GM19452 (cell line): ENCODE results near the gene GRB7.
"Not testable (repeated sequence)": the region's sequence is repeated elsewhere in the genome, so short reads cannot be mapped to it uniquely, and the experiment has no call there.

Experiments
- ATAC-seq: cut with Tn5 transposase; IDR thresholded peaks from one replicate; pipeline ENCODE4 v1.9.1; 2021; ENCODE audit not compliant: unreplicated experiment

Gene GRB7

DNA sequence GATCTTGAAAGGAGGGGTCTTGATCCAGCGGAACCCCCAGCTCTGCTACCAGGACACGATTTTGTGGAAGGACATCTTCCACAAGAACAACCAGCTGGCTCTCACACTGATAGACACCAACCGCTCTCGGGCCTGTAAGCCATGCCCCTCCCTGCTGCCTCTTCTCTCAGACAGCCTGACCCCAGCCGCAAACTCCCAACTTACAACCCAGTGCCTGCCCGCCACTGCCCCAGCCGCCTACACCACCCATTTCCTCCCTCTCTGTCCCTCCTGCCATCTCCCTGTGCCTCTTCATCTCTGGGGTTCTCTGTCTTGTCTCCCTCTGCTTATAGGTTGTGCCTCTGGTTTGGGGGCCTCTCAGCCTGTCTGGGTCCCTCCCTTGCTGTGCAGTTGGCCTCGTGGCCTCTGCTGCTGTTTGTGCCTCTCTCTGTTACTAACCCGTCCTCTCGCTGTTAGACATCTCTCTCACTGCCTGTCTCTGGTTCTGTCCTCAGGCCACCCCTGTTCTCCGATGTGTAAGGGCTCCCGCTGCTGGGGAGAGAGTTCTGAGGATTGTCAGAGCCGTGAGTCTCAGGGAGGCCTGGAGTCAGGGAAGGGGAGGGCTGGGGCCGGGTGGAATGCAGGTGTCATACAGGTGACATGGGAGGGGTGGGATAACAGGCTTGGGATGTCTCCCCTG lies 28.3 kb upstream of the GRB7 start:
- no peak for ATAC-seq

DNA sequence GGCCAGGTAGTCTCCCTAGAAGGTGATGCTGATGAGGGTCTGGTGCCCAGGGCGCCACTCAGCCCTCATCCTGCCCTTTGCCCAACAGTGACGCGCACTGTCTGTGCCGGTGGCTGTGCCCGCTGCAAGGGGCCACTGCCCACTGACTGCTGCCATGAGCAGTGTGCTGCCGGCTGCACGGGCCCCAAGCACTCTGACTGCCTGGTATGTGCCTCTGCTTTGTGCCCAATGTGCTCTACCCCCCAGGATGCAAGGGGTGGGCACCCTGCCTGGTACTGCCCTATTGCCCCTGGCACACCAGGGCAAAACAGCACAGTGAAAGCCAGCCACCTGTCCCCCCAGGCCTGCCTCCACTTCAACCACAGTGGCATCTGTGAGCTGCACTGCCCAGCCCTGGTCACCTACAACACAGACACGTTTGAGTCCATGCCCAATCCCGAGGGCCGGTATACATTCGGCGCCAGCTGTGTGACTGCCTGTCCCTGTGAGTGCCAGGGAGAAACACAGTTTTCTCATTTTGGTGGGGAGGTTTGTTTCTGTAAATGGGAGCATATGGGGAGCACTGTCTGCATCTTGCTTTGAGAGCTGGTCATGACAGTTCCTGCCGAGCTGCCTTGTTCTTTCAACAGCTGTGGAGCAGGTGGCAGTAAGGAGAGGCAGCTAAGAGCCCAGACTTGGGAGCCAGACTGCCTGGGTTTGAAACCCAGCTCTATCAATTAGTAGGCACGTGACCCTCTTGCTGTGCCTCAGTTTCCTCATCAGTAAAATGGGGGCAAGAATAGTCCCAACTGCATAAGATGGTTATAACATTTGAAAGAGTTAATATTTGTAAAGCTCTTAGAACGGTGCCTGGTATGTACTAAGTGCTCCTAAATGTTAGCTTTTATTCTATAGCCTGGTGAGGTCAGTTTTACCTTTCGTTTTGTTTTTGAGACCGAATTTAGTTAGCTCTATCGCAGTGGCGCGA lies 27.5 kb upstream of the GRB7 start:
- ATAC-seq = no peak

- ATAC-seq = not testable (repeated sequence)
These were observed 26.7 kb upstream of the GRB7 start for GRCh38 chr17:39711071-39711470.

- no peak for ATAC-seq
These were observed 25.9 kb upstream of the GRB7 start for GRCh38 chr17:39711851-39712250.

DNA sequence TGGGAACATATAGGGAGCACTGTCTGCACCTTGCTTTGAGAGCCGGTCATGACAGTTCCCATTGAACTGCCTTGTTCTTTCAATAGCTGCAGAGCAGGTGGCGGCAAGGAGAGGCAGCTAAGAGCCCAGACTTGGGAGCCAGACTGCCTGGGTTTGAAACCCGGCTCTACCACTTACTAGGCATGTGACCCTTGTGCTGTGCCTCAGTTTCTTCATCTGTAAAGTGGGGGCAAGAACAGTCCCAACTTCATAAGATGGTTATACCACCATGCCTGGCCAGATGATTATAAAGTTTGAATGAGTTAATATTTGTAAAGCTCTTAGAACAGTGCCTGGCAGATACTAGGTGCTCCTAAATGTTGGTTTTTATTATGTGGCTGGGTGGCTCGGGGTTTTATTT lies 23.5 kb upstream of the GRB7 start:
- no peak for ATAC-seq

DNA sequence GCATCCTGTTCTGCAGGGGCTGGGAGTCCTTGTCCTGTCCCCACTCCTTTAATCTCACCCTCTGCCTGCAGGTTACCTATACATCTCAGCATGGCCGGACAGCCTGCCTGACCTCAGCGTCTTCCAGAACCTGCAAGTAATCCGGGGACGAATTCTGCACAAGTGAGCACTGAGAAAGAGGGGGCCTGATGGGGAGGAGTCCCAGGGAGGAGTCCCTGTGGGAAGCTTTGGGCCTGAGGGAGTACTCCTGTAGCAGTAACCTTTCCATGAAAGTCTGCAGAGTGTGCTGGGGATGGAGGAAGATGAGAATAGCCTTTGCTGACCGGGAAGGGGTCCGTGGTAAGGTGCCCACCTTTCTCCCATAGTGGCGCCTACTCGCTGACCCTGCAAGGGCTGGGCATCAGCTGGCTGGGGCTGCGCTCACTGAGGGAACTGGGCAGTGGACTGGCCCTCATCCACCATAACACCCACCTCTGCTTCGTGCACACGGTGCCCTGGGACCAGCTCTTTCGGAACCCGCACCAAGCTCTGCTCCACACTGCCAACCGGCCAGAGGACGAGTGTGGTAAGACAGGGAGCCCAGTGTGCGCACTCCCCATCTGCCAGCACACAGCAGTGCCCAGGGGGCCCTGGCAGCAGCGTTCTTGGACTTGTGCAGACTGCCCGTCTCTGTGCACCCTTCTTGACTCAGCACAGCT lies 22.2 kb upstream of the GRB7 start:
- ATAC-seq = no peak

- ATAC-seq = no peak
These were observed 21.5 kb upstream of the GRB7 start for GRCh38 chr17:39716073-39716818.

DNA sequence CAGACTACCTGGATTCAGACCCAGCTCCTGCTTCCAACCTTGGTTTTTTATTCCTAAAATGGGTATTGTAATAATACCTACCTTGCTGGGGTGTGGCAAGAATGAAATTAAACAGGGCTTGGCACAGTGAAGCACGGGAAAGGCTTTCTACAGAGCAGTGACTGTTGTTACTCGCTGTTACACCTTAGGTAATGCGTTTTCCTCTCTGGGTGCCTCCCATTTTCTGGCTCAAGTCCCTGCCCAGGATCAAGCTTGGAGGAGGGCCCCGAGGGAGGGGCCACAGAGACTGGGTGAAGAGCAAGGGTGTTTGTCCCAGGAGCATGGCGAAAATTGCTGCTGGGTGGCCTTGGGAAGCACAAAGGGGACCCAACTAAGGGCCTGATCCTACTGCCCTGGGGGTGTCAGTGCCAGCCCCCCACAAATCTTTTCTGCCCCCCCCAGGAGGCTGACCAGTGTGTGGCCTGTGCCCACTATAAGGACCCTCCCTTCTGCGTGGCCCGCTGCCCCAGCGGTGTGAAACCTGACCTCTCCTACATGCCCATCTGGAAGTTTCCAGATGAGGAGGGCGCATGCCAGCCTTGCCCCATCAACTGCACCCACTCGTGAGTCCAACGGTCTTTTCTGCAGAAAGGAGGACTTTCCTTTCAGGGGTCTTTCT lies 20.7 kb upstream of the GRB7 start:
- no peak for ATAC-seq

GRCh38 chr17:39717660-39718059 lies 20.1 kb upstream of the GRB7 start:
- ATAC-seq = no peak

- no peak for ATAC-seq
These were observed 18.0 kb upstream of the GRB7 start for GRCh38 chr17:39719563-39720355.

- no peak for ATAC-seq
These were observed 15.6 kb upstream of the GRB7 start for GRCh38 chr17:39722104-39722503.

DNA sequence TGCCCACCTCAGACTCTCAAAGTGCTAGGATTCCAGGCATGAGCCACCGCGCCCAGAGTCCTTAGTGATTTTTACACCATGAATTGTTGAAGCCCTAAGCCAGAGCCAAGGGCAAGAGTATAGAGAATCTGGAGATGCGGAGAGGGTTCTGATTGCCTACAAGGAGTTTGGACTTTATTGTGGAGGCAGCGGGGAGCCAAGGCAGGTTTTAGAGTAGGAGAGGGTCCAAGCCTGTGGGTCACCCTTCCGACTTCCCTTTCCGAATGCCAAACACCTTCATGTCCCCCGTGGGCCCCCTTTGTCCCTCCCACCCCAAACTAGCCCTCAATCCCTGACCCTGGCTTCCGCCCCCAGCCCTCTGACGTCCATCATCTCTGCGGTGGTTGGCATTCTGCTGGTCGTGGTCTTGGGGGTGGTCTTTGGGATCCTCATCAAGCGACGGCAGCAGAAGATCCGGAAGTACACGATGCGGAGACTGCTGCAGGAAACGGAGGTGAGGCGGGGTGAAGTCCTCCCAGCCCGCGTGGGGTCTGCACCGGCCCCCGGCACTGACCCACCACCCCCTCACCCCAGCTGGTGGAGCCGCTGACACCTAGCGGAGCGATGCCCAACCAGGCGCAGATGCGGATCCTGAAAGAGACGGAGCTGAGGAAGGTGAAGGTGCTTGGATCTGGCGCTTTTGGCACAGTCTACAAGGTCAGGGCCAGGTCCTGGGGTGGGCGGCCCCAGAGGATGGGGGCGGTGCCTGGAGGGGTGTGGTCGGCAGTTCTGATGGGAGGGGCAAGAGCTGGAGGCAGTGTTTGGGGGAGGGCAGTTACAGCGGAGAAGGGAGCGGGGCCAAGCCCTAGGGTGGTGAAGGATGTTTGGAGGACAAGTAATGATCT lies 14.5 kb upstream of the GRB7 start:
- no peak for ATAC-seq

- ATAC-seq = no peak
These were observed 13.0 kb upstream of the GRB7 start for GRCh38 chr17:39724731-39725130.

DNA sequence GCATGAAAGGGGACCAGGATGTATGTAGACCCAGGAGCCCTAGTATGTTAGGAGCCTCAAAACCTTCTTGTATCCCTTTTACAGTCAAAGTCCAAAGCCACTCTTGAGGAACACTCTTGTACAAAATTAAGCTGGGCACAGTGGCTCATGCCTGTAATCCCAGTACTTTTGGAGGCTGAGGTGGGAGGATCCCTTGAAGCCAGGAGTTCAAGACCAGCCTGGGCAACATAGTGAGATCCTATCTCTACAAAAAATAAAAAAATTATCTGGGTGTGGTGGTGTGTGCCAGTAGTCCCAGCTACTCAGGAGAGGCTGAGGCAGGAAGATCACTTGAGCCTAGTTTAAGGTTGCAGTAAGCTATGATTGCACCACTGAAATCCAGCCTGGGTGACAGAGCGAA lies 11.8 kb upstream of the GRB7 start:
- not testable (repeated sequence) for ATAC-seq

- no peak for ATAC-seq
These were observed 11.1 kb upstream of the GRB7 start for GRCh38 chr17:39726617-39727016.

DNA sequence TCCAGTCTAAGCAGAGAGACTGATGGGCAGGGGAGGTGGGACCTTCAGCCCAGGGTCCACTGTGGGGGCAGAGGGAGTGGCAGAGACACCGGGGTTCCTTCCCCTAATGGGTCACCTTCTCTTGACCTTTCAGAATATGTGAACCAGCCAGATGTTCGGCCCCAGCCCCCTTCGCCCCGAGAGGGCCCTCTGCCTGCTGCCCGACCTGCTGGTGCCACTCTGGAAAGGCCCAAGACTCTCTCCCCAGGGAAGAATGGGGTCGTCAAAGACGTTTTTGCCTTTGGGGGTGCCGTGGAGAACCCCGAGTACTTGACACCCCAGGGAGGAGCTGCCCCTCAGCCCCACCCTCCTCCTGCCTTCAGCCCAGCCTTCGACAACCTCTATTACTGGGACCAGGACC lies 10.2 kb upstream of the GRB7 start:
- no peak for ATAC-seq

GRCh38 chr17:39729280-39729851 lies 8.4 kb upstream of the GRB7 start:
- ATAC-seq = no peak
